Liver (tissue), 9 donors: ENCODE measurements around the gene SRD5A1. TPM values are rescaled to one million over a fixed set of nuclear protein-coding genes. Genes with fewer than 3 reads are reported as not detected.

Experiments
- DNase-seq: peaks from one replicate; pipeline ENCODE4 v3.0.0-alpha.2; 2017; ENCODE audit warnings: low spot score
- H3K27ac ChIP-seq, 2 donors: one replicate each; pipeline ENCODE4 v1.7.0; 2013; ENCODE audit warnings: inconsistent platforms in 2 of 2, low read length in 2 of 2, control low read depth in 1 of 2, low read depth in 1 of 2, mild to moderate bottlenecking in 1 of 2
- H3K27me3 ChIP-seq, 4 donors: one replicate each; pipeline versions ENCODE4 v1.6.1 to v1.7.0; 2013; ENCODE audit warnings: low read length in 3 of 4, inconsistent platforms in 1 of 4, mild to moderate bottlenecking in 1 of 4, moderate library complexity in 1 of 4; ENCODE audit not compliant: control insufficient read depth in 4 of 4, insufficient read depth in 4 of 4
- H3K36me3 ChIP-seq, 4 donors: one replicate each; pipeline versions ENCODE4 v1.6.1 to v1.7.0; 2013; ENCODE audit warnings: low read length in 3 of 4, mild to moderate bottlenecking in 3 of 4, low read depth in 1 of 4, moderate library complexity in 1 of 4; ENCODE audit not compliant: control insufficient read depth in 4 of 4, insufficient read depth in 3 of 4
- H3K4me1 ChIP-seq, 4 donors: one replicate each; pipeline versions ENCODE4 v1.6.1 to v1.7.0; 2013; ENCODE audit warnings: low read length in 3 of 4, mild to moderate bottlenecking in 3 of 4, moderate library complexity in 1 of 4; ENCODE audit not compliant: control insufficient read depth in 4 of 4, insufficient read depth in 4 of 4
- H3K4me3 ChIP-seq, 3 donors: one replicate each; pipeline versions ENCODE4 v1.6.1 to v1.7.0; 2013; ENCODE audit warnings: low read length in 3 of 3, control low read depth in 1 of 3, low read depth in 1 of 3, mild to moderate bottlenecking in 1 of 3
- H3K9ac ChIP-seq, 2 donors: one replicate each; pipeline ENCODE4 v1.7.0; 2013; ENCODE audit warnings: low read length in 2 of 2, mild to moderate bottlenecking in 2 of 2, moderate library complexity in 2 of 2, control low read depth in 1 of 2, low read depth in 1 of 2
- H3K9me3 ChIP-seq, 4 donors: one replicate each; pipeline versions ENCODE4 v1.6.1 to v1.7.0; 2013; ENCODE audit warnings: low read length in 3 of 4; ENCODE audit not compliant: control insufficient read depth in 4 of 4
- ATF3 ChIP-seq: IDR thresholded peaks from 2 replicates; pipeline ENCODE4 v1.6.1; 2016; ENCODE audit warnings: antibody characterized with exemption
- FOXA2 ChIP-seq: IDR thresholded peaks from 2 replicates; pipeline ENCODE4 v1.6.1; 2016; ENCODE audit warnings: antibody characterized with exemption
- HNF4A ChIP-seq, 2 donors: conservative IDR thresholded peaks; 2 replicates each; pipeline ENCODE4 v1.6.1; 2016; ENCODE audit warnings: antibody characterized with exemption in 2 of 2, mild to moderate bottlenecking in 2 of 2
- HNF4G ChIP-seq: IDR thresholded peaks from 2 replicates; pipeline ENCODE4 v1.6.1; 2016; ENCODE audit warnings: antibody characterized with exemption
- JUND ChIP-seq, 2 donors: IDR thresholded peaks; 2 replicates each; pipeline ENCODE4 v1.6.1; 2016; ENCODE audit warnings: antibody characterized with exemption in 2 of 2
- MAX ChIP-seq: IDR thresholded peaks from 2 replicates; pipeline ENCODE4 v1.6.1; 2016; ENCODE audit warnings: antibody characterized with exemption
- NR2F2 ChIP-seq: IDR thresholded peaks from 2 replicates; pipeline ENCODE4 v1.6.1; 2016; ENCODE audit warnings: antibody characterized with exemption
- RAD21 ChIP-seq, 2 donors: IDR thresholded peaks; 2 replicates each; pipeline ENCODE4 v1.6.1; 2016; ENCODE audit warnings: antibody characterized with exemption in 2 of 2, mild to moderate bottlenecking in 2 of 2
- RXRA ChIP-seq, 2 donors: IDR thresholded peaks; 2 replicates each; pipeline ENCODE4 v1.6.1; 2017 to 2018; ENCODE audit warnings: antibody characterized with exemption in 2 of 2, mild to moderate bottlenecking in 1 of 2
- SP1 ChIP-seq: IDR thresholded peaks from 2 replicates; pipeline ENCODE4 v1.6.1; 2018; ENCODE audit warnings: antibody characterized with exemption, mild to moderate bottlenecking
- YY1 ChIP-seq: IDR thresholded peaks from 2 replicates; pipeline ENCODE4 v1.6.1; 2016; ENCODE audit warnings: antibody characterized with exemption, mild to moderate bottlenecking
- WGBS: extraction: QIAGEN DNeasy Blood & Tissue Kit; methylation state at CpG from one replicate; pipeline ENCODE4 v1.1.7; 2013; 5-methylcytosine and 5-hydroxymethylcytosine counted together
- polyA plus RNA-seq, 2 donors: library from polyadenylated mRNA; stranded (reverse) in 1 of 2; unstranded in 1 of 2; fragments of 200-250 nt in 1 of 2; fragments of >200 nt in 1 of 2; fragmentation: Nextera tagmentation in 1 of 2; extraction: Ambion mirVana in 1 of 2; gene quantifications; one replicate each; pipeline versions ENCODE4 v1.2.1 to v1.2.3, GENCODE V29; 2013 to 2015
- total RNA-seq, 2 donors: library from RNA; depleted of rRNA; stranded (reverse); fragments of >200 nt; gene quantifications; one replicate each; pipeline ENCODE4 v1.2.3, GENCODE V29; 2014
- TF ChIP-seq, protein P1 (sequence below): IDR thresholded peaks from 2 replicates; pipeline ENCODE4 v1.6.1; 2016; ENCODE audit warnings: antibody characterized with exemption
- TF ChIP-seq, protein P2 (sequence below): IDR thresholded peaks from 2 replicates; pipeline ENCODE4 v1.6.1; 2016; ENCODE audit warnings: antibody characterized with exemption, mild to moderate bottlenecking
- donor health status: healthy.
- donor health status: healthy.
- donor health status: healthy.
- donor health status: healthy.
- donor health status: healthy.

SRD5A1 gene
- total and polyA plus RNA-seq, 4 donors: 6.3 to 87.0 (median 47.7) TPM

GRCh38 chr5:6611334-6612256, 21.6 kb upstream of the SRD5A1 start (continued):
- TF ChIP-seq, protein P1, sequence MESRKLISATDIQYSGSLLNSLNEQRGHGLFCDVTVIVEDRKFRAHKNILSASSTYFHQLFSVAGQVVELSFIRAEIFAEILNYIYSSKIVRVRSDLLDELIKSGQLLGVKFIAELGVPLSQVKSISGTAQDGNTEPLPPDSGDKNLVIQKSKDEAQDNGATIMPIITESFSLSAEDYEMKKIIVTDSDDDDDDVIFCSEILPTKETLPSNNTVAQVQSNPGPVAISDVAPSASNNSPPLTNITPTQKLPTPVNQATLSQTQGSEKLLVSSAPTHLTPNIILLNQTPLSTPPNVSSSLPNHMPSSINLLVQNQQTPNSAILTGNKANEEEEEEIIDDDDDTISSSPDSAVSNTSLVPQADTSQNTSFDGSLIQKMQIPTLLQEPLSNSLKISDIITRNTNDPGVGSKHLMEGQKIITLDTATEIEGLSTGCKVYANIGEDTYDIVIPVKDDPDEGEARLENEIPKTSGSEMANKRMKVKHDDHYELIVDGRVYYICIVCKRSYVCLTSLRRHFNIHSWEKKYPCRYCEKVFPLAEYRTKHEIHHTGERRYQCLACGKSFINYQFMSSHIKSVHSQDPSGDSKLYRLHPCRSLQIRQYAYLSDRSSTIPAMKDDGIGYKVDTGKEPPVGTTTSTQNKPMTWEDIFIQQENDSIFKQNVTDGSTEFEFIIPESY: no peak
- TF ChIP-seq NR2F2 (no peak), MAX (no peak), RXRA (IDR thresholded peaks at IDR 0.05) (peak in 1 of 2 donors; percentile 66), SP1 (peak; percentile 59)

DNA sequence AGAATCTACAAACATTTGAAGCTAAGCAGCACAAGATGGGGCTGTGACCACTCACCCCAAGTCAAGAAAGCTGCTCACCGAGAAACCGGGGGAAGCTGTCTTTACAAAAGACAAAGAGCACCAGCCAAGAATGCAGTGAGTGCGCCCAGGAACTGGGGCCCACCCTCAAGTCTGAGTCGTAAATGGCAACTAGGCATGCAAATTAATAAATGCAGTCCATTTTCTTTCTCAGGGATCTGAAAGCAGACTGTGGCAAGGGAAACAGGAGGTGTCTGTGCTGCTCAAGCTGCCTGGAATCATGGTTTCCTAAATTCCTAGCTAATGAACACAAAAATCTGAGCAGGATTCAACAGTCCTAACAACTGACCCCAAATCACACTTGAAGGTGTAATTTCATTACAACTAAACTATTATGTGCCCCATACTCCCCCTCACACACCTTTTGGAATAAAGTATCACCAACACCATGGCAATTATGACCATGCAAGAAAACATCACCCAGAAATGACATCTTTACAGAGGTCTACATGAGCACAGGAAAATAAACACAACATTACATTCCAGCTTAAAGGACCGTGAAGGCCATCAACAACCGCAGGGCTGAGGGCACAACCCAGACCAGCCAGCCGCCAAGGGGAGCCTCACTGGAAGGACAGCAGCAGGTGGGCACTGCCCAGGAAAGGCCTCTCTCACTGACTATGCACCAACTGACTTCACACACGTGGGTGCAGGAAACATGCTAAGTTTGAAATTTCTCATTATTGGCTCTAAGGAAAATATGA, 18.0 kb upstream of the SRD5A1 start:
- 92% methylated on average over 8 of the region's 8 CpGs for WGBS

DNA sequence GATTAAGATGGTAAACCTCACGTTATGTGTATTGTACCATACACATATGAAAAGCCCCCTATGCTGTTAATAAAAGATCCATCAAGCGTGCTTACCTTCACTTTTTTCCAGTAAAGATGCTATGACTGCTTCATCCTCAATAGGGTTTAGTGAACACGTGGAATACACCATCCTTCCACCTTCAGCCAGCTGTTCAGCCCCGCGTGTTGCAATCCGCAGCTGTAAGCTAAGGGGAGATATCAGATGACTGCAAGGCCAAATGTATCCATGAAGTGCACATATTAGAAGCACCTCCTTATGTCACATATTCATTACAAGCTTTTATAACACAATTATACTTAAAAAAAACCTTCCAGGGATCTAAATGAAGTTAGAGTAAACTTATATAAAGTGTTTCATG, 16.6 kb upstream of the SRD5A1 start:
- TF ChIP-seq HNF4G (no peak), FOXA2 (no peak), NR2F2 (no peak), SP1 (no peak), YY1 (no peak), MAX (no peak), JUND (IDR thresholded peaks at IDR 0.05) (no peak), ATF3 (no peak), HNF4A (conservative IDR thresholded peaks at IDR 0.05) (no peak), RXRA (IDR thresholded peaks at IDR 0.05) (no peak), RAD21 (IDR thresholded peaks at IDR 0.05) (no peak)
- TF ChIP-seq, protein P1: no peak
- Histone ChIP-seq H3K4me3 (no peak overlapping the region), H3K9ac (no peak overlapping the region), H3K27me3 (no peaks in the 10 kb centered on the region), H3K9me3 (no peaks in the 10 kb centered on the region), H3K27ac (no peak overlapping the region), H3K36me3 (peaks cover 13 to 84% (median 66%) of the 10 kb centered on the region in 4 donors), H3K4me1 (peaks cover 0 to 11% (median 5%) of the 10 kb centered on the region in 4 donors)
- no peak for DNase-seq
- WGBS: 93% methylated on average over 6 of the region's 6 CpGs

More for the DNA sequence above, 18.0 kb upstream of the SRD5A1 start:
- no peak for DNase-seq
- Histone ChIP-seq H3K9ac (no peak overlapping the region), H3K9me3 (no peaks in the 10 kb centered on the region), H3K4me3 (no peak overlapping the region), H3K36me3 (peaks cover 17 to 79% (median 67%) of the 10 kb centered on the region in 4 donors), H3K27me3 (no peaks in the 10 kb centered on the region), H3K4me1 (peaks cover 0 to 17% (median 5%) of the 10 kb centered on the region in 4 donors), H3K27ac (no peak overlapping the region)
- TF ChIP-seq, protein P2, sequence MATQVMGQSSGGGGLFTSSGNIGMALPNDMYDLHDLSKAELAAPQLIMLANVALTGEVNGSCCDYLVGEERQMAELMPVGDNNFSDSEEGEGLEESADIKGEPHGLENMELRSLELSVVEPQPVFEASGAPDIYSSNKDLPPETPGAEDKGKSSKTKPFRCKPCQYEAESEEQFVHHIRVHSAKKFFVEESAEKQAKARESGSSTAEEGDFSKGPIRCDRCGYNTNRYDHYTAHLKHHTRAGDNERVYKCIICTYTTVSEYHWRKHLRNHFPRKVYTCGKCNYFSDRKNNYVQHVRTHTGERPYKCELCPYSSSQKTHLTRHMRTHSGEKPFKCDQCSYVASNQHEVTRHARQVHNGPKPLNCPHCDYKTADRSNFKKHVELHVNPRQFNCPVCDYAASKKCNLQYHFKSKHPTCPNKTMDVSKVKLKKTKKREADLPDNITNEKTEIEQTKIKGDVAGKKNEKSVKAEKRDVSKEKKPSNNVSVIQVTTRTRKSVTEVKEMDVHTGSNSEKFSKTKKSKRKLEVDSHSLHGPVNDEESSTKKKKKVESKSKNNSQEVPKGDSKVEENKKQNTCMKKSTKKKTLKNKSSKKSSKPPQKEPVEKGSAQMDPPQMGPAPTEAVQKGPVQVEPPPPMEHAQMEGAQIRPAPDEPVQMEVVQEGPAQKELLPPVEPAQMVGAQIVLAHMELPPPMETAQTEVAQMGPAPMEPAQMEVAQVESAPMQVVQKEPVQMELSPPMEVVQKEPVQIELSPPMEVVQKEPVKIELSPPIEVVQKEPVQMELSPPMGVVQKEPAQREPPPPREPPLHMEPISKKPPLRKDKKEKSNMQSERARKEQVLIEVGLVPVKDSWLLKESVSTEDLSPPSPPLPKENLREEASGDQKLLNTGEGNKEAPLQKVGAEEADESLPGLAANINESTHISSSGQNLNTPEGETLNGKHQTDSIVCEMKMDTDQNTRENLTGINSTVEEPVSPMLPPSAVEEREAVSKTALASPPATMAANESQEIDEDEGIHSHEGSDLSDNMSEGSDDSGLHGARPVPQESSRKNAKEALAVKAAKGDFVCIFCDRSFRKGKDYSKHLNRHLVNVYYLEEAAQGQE: no peak
